IPS-20b (cell line): ENCODE results near the gene SHISA5.
A peak's percentile ranks its signal among the peaks of the same experiment; 100 is the strongest.

ENCODE experiments used
- H3K27ac ChIP-seq: one replicate; pipeline ENCODE4 v1.5.1; 2013; ENCODE audit warnings: low read length
- H3K27me3 ChIP-seq: 2 replicates; pipeline ENCODE4 v1.6.1; 2013; ENCODE audit warnings: mild to moderate bottlenecking, low read length, inconsistent platforms; ENCODE audit not compliant: insufficient read depth
- H3K36me3 ChIP-seq: 2 replicates; pipeline ENCODE4 v1.6.1; 2013; ENCODE audit warnings: low read depth, mild to moderate bottlenecking, inconsistent platforms, low read length, moderate library complexity; ENCODE audit not compliant: insufficient read depth
- H3K4me1 ChIP-seq: 2 replicates; pipeline ENCODE4 v1.6.1; 2013; ENCODE audit warnings: mild to moderate bottlenecking, control low read depth, inconsistent platforms, low read length, moderate library complexity; ENCODE audit not compliant: insufficient read depth
- H3K4me3 ChIP-seq: 2 replicates; pipeline ENCODE4 v1.5.1; 2013; ENCODE audit warnings: mild to moderate bottlenecking, low read length, inconsistent platforms
- H3K9ac ChIP-seq: 2 replicates; pipeline ENCODE4 v1.6.1; 2013; ENCODE audit warnings: low read depth, mild to moderate bottlenecking, inconsistent platforms, low read length, moderate library complexity
- H3K9me3 ChIP-seq: 2 replicates; pipeline ENCODE4 v1.6.1; 2013; ENCODE audit warnings: mild to moderate bottlenecking, low read depth, low read length, inconsistent platforms; ENCODE audit not compliant: insufficient read depth

SHISA5 gene

DNA sequence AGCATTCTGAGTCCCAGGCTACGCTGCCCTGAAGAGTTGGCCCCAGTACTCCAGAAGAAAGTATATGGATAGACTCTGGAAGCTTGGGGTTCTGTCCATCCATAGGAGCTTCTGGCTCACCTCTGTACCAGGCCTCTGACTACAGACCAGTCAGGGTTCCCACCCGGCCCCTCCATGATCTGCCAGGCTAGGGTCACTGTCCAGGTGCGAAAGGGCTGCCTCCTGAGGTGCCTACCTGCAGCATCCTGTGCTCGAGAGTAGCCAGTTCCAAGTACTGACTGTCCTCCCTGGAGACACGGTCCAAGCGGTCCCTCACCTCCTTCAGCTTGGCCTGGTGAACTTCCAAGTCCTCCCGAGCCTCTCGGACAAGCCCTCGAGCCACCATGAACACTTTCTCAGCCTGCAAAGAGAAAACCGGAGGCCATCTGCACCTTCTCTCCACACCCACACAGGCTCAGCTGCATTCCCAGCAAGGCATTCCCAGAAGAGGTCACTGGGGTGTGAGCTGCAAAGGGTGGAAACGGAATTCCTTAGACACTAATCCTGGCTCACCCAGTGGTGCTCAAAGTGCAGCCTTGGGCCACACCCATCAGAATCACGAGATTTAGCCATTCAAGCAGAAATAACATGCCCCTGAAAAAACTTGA lies 70.4 kb downstream of the SHISA5 start:
- Histone ChIP-seq H3K9me3 (no peaks in the 10 kb centered on the region), H3K9ac (no peak overlapping the region), H3K27ac (no peak overlapping the region), H3K27me3 (no peaks in the 10 kb centered on the region), H3K36me3 (peaks cover 36% of the 10 kb centered on the region), H3K4me1 (peaks cover 11% of the 10 kb centered on the region; the same call in 1 of the 2 replicates), H3K4me3 (no peak overlapping the region)

DNA sequence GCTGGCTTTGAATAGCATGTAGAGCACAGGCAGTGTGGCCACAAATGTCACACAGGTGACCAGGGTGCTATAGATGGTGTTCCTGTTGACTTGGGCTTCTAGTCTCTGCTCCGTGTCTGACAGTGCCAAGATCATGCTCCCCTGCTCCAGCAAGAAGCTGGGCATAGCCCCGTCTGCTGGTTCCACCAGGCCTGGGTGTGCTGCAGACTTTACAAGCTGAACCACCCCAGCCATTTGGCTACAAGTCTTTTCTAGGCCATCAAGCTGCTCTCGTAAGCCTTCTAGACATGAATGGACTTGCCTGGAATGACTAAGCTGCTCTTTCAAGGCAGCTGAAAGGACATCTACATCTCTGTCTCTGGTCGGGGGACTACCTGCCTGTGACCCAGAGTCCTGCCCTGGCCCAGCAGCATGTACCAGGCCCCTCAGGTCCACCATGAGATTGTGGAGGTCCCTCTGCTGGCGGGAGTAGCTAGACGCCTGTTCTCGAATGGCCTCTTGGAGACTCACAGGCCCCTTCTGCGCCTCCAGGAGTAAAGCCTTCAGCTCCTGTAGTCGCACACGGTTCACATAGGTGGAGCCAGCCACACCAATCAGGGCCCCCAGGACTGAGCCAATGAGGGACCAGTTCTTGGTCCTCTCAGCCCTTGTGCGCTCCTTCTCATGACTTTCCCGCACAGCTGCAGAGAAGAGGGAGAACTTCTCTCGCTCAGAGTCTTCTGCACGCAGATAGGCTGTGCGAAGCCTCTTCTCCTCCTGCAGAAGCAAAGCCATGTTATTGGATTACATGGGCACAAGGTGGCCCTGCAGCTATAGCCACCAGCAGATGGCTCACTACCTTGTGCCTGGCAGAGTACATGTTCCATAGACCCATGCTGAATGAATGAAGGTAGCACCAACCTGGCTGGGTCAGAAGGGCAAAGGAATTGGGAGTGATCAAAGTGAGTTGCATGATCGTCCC lies 71.3 kb downstream of the SHISA5 start:
- no peaks in the 10 kb centered on the region for H3K9me3 ChIP-seq
- peaks cover 15% of the 10 kb centered on the region; the same call in 1 of the 2 replicates for H3K4me1 ChIP-seq
- no peak overlapping the region for H3K4me3 ChIP-seq
- peaks cover 36% of the 10 kb centered on the region for H3K36me3 ChIP-seq
- no peak overlapping the region for H3K9ac ChIP-seq
- H3K27ac ChIP-seq = no peak overlapping the region
- H3K27me3 ChIP-seq = no peaks in the 10 kb centered on the region

DNA sequence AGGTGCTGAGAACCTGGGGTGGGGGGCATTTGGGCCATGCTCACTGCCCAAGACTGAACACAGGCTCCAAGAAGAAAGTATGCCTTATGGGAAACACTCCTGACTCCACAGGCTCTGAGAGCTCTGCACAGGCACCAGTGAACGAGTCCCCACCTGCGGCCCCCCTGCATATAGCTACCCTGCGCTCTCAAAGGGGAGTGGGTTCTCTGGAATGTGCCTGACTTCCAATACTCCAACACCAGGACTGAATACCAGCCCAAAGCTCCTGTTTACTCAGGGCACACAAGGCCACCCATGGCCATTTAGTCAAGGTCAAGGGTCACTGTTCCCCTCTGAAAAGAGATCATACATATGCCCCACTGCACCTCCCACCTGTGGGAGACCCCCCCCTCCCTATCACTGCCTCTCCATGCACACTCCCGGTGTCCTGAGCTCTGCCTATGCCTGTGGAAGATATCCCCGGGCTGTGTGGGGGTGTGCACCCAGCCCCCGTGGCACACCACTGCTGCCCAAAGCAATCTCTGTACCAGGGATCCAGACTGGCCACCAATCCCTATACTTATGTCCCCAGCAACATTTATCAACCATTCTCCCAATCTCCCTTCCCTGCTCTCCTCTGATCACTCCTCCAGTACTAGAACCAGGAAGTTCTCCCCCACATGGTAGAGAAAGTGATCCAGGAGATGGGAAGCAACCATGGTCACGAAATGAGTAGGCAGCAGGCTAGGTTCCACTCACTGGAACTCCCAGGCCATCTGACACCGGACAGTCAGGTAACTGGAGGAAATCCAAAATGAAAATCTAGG lies 72.5 kb downstream of the SHISA5 start:
- H3K9ac ChIP-seq = peak overlapping the region; percentile 84; the same call in 1 of the 2 replicates
- H3K4me1 ChIP-seq = peaks cover 19% of the 10 kb centered on the region; the same call in 1 of the 2 replicates
- no peaks in the 10 kb centered on the region for H3K27me3 ChIP-seq
- H3K27ac ChIP-seq = no peak overlapping the region
- peaks cover 43% of the 10 kb centered on the region for H3K36me3 ChIP-seq
- H3K4me3 ChIP-seq = no peak overlapping the region
- no peaks in the 10 kb centered on the region for H3K9me3 ChIP-seq

DNA sequence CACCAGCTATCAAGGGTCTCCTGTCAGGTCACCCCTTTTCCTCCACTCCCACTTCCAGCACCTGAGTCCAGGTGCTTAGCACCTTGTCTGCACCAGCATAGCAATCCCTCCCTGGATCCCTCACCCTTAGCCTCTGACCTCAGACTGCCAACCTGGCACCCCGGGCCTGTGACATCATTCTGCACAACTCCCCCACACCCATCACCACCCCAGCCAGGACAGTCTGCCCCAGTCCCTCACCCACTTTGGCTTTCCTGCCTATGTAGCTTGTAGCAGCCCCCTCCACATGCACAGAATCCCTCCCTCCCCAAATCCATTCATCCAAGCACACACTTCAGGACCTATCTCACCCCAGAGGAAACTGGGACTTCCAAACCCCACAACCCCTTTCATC lies 73.3 kb downstream of the SHISA5 start:
- Histone ChIP-seq H3K27me3 (no peaks in the 10 kb centered on the region), H3K27ac (peak overlapping the region; percentile 92), H3K9me3 (no peaks in the 10 kb centered on the region), H3K4me1 (peaks cover 19% of the 10 kb centered on the region; the same call in 1 of the 2 replicates), H3K36me3 (peaks cover 43% of the 10 kb centered on the region), H3K4me3 (peak overlapping the region; percentile 84; the same call in 1 of the 2 replicates), H3K9ac (peak overlapping the region; percentile 84; the same call in 1 of the 2 replicates)

DNA sequence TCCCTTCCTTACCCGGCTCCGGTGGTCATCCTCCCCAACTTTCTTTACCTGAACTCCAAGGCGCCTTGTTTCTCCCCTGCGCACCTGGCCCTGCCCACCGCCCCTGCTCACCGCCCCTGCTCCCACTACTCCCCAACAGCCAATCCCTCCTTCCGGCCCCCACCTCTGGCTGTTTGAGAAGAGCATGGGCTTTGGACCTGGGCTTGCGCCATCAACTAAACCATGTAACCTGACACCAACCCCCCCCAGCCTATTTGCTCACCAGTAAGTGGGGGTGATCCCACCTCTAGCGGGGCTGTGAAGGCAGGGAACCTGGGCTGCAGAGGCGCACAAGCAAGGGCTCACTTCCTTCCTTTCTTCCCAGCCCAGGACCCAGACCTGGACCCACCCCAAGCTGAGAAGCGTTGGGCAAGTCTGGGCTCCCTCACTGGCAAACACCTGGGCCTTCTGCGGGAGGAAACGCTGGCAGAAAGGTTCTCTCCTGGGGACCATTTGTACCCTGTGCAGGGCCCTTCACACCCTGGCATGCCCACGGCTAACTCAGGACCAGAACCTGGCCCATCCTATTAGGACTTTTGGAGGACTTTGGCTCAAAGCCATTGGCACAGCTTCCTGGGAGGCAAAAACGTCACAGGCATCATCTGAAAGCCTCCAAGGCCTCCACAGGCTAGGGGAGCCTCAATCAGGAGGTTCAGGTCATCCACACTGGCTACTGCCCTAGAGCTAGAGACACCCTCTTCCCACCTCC lies 73.8 kb downstream of the SHISA5 start, which contains the start of gene PLXNB1:
Gene PLXNB1, minus strand, starts transcription at position 127 of the 748 bp plus-strand sequence. CDS start 5,475 bp downstream, outside the sequence.
- Histone ChIP-seq H3K36me3 (peaks cover 44% of the 10 kb centered on the region), H3K27ac (peak within 1 kb of the TSS; percentile 92)

DNA sequence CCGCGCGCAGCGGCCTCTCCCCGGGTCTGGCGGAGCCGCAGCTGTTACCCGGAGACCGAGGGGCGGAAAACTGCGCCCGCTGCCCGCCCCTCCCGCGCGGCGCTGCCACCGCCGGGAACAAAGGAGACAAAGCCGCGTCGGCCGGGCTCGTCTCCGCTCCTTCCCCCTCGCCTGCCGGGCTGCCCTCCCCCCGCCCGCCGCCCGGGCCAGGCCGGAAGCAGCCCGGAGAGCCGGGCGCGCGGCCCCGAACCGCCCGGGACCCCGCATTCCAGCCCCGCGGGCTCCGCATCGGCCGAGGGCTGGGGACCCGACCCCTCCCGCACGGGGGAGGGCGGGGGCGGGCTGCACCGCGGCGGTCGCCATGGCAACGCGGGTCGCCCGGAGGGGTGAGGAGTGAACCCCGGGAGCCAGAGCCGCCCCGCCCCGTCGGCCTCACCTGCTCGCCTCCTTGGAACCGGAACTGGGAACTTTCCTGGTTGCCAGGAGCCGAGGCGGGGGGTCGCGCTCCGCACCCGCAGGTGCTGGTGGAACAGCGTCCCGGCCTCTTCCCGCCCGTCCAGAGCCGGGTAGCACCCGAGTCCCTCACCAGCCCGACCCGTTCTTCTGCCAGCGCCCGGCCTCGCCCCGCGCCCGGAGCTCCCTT lies 74.5 kb downstream of the SHISA5 start:
- H3K36me3 ChIP-seq = peaks cover 47% of the 10 kb centered on the region
- peak overlapping the region; percentile 84 for H3K4me3 ChIP-seq
- peaks cover 19% of the 10 kb centered on the region; the same call in 1 of the 2 replicates for H3K4me1 ChIP-seq
- H3K27ac ChIP-seq = peak overlapping the region; percentile 80
- H3K9me3 ChIP-seq = no peaks in the 10 kb centered on the region
- no peaks in the 10 kb centered on the region for H3K27me3 ChIP-seq
- peak overlapping the region; percentile 84; the same call in 1 of the 2 replicates for H3K9ac ChIP-seq

More for the DNA sequence above, 73.8 kb downstream of the SHISA5 start, which contains the start of gene PLXNB1:
- H3K9ac ChIP-seq = peak within 1 kb of the TSS; percentile 84; the same call in 1 of the 2 replicates
- H3K4me1 ChIP-seq = peaks cover 19% of the 10 kb centered on the region; the same call in 1 of the 2 replicates
- H3K4me3 ChIP-seq = peak within 1 kb of the TSS; percentile 84
- H3K9me3 ChIP-seq = no peaks in the 10 kb centered on the region
- H3K27me3 ChIP-seq = no peaks in the 10 kb centered on the region

DNA sequence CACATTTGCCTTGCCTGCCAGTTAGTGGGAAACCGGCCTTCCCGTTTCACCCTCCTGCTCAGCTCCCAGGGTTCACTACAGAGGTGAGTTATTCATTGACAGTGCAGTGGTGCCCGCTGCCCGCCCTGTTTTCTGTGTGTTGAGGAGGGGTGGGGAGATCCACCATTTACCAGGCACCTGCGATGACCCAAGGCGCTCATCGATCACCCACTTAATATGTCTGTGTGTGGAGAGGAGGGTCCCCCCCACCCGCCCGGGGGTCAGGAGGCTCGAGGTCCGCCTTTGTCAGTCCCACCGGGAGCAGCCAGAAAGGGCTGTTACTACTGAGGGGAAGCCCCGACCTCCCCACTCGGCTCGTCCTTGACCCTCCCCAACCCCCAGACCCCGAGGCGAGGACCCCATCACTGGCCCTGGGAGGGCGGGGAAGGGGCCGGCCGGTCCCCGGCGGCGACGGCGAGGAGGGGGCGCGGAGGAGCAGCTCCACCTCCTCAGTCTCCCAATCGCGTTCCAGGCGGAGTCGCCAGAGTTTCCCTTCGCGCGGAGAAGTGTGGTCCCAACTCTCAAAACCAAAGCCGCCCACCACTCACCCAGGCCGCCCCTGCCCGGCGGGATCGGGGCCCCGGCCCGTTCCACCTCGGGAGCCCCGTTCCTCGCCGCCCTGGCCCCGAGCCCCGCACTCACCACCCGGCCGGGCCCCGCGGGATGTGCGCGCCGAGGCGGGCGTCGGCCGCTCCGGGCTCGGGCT lies 75.2 kb downstream of the SHISA5 start:
- H3K36me3 ChIP-seq = peaks cover 47% of the 10 kb centered on the region
- H3K4me1 ChIP-seq = peaks cover 19% of the 10 kb centered on the region; the same call in 1 of the 2 replicates
- peak overlapping the region; percentile 84; the same call in 1 of the 2 replicates for H3K9ac ChIP-seq
- no peak overlapping the region for H3K27ac ChIP-seq
- no peaks in the 10 kb centered on the region for H3K27me3 ChIP-seq
- no peaks in the 10 kb centered on the region for H3K9me3 ChIP-seq
- peak overlapping the region; percentile 84 for H3K4me3 ChIP-seq

DNA sequence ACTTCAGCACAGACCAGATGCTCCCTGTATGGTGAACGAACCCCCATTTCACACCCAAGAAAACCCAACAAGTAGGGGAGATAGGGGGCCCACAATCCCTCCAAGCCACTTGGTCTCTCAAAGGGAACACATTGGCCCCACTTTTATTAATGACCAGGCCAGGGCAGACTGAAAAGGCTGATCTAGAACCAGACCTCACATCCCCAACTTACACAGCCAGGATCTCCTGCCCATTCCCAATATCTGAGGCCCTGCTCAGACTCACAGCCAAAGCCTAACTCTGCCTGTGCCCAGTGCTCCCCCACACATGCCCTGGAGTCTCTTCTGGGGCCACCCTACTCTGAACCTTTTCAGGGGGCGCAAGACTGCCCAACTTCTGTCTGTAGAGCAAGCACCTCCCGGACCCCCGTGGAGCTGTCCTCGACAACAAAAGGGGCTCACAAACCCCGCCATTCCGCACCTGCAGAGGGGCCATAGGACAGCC lies 75.8 kb downstream of the SHISA5 start:
- Histone ChIP-seq H3K4me3 (peak overlapping the region; percentile 84), H3K4me1 (peaks cover 19% of the 10 kb centered on the region; the same call in 1 of the 2 replicates), H3K27ac (no peak overlapping the region), H3K36me3 (peaks cover 46% of the 10 kb centered on the region), H3K9me3 (no peaks in the 10 kb centered on the region), H3K27me3 (no peaks in the 10 kb centered on the region), H3K9ac (peak overlapping the region; percentile 84)

DNA sequence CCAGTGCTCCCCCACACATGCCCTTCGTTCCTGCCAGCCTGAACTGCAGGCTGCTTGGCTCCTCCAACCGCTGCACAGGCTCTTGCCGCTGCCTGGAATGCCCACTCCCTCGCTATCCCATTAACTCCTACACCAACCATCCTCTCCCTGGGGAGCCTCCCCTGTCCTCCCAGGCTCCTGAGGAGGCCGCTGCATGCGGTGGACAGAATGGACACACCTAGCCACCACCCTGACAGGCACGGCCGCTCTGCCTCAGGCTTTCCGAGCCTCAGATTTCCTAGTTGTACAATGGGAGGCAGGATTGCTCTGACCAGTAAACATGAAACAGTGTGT lies 76.4 kb downstream of the SHISA5 start:
- H3K36me3 ChIP-seq = peaks cover 49% of the 10 kb centered on the region
- peak overlapping the region; percentile 84 for H3K9ac ChIP-seq
- peaks cover 19% of the 10 kb centered on the region; the same call in 1 of the 2 replicates for H3K4me1 ChIP-seq
- peak overlapping the region; percentile 84 for H3K4me3 ChIP-seq
- H3K9me3 ChIP-seq = no peaks in the 10 kb centered on the region
- no peak overlapping the region for H3K27ac ChIP-seq
- H3K27me3 ChIP-seq = no peaks in the 10 kb centered on the region
